COR-L47 (cell line): ENCODE data around the gene AGA.
A peak's percentile ranks its signal among the peaks of the same experiment; 100 is the strongest.

ENCODE experiments used
- DNase-seq: peaks from one replicate; lab custom pipeline; 2025; lab: John Stamatoyannopoulos, UW

The AGA gene

DNA sequence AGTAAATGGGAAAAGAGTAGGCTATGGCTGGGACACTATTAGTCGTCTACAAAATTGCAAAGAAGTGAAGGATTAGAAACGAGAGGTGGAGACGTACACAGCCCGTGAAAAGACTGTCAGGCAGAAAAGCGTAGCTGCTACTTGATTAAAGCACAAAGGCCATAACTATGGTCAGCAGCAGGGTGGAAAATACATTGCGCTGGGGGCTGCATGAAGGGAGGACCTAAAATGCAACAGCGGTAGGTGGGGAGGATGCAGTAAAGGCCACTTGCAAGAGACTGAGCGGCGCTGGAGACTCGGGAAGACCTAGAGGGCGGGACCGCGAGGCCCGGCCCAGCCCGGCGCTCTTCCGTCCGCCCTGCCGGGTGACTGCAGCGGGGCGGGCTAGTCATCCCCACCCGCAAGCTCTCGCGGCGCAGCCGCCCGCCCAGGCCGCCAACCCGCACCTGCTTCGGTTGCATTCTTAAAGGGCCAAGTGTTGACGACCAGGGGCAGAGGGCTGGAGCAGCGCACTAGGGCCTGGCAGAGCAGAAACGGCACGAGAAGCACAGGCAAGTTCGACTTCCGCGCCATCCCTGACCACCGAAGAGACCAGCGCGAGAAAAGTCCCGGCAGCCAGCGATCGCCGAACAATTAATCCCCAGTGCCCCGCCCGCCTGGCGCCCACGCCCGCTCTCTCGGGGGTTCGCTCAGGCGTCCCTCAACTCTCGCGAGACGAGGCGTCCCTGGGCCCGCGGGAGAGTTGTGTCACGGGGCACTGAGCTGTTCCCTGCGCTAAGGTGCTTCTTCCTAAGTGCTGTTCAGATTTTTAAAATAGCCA is at the start of gene AGA:
Gene AGA, minus strand, starts transcription at position 635 of the 820 bp plus-strand sequence. Its CDS starts 62 bp downstream, at position 573.
- DNase-seq, result peak; percentile 96

DNA sequence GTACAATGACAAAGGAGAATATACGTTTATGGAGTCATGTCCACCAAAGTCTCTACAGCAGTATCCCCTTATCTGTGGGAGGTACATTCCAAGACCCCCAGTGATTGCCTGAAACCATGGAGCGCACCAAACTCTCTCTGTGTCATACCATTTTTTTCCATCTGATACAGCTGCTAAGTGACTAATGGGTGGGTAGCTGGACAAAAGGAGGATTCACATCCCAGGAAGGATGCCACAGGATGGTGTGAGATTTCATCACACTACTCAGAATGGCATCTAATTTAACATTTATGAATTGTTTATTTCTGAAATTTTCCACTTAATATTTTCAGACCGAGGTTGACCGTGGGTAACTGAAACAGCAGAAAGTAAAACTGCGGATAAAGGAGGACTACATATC is 49.8 kb upstream of the AGA start:
- no peak for DNase-seq

GRCh38 chr4:177490769-177491168 is 48.5 kb upstream of the AGA start:
- no peak for DNase-seq

DNA sequence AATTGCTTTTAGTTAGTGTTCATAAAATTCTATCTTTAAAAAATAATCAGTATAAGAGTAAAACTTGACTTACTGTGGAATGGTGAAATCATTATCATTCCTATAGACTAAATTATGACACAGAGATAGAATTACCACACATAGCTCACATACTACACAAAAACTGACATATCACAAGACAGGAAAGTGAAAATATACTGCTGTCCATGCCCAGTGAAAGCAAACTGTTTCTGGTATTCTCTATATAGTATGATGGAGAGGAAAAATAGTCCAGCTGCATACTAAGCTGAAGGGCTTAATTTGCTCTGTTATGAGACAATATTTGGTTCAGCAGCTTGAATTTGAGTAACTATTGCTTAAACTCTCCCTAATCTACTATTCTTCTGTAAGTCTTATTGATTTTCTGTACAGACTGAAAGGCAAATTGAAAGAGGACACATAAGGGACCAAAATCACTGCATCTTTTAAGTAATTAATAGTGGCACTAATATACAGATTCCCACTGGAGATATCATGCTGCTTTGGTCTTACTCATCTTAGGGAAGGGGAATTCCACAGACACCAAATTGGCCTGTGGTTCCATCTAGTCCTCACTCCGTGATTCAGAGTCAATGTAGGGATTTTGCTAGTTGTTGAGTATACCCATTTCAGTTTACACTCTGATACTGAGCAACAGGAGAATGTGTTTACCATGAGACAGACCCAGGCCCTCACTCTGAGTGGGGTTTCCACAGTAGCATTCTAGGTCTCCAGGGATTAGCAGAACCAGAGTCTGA is 47.4 kb upstream of the AGA start:
- no peak for DNase-seq

DNA sequence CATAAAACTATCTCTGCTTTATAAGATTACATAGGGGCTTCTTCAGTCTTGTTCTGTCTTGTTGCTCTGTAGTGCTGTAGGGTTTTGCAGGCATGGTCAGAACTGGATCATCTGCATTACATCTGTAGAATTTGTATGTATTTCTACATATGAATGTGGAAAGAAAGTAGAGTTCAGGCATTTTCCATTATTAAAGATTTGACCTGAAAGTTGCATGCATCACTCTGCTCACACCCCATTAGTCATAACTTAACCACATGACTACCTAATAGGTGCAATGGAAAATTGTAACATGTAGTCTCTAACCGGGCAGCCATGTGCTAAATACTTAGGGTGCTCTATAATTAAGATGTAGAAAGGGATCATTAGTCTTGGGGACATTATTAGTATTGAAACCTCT is 45.7 kb upstream of the AGA start:
- DNase-seq, result no peak

- no peak for DNase-seq
Observed at GRCh38 chr4:177485528-177485927, 43.3 kb upstream of the AGA start.

DNA sequence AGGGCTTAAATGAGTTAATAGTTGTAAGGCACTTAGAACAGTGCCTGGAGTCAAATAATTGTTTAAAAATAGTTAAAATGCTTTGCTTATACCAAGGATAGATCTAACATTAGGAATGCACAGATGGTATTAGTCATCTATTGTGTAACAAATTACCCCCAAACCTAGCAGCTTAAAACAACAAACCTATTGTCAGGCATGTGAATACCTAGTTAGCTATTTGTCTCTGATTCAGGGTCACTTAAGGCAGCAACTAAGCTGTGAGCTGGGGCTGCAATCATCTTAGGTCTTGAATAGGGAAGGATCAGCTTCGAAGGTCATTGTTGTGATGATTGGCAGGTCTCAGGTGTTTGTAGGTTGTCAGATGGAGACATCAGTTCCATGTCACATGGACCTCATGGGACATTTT is 42.4 kb upstream of the AGA start:
- no peak for DNase-seq

DNA sequence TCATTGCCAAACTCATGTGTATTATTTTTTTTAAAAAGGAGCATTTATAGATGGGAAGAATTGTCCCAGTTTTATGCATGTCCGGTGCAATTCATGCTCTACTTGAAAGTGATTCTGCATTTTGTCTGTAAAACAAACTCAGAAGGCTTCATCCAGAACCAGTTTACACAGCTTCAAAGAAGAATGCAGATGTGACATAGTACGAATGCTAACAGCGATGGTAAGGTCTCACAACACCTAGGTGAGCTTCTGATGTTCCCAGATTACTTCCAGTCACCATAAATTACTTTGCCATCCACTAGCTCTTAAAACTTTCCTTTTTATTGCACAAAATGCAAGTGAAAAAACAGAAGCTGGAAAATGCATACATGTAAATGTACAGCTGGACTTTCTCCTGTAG is 41.5 kb upstream of the AGA start:
- DNase-seq, result no peak

DNA sequence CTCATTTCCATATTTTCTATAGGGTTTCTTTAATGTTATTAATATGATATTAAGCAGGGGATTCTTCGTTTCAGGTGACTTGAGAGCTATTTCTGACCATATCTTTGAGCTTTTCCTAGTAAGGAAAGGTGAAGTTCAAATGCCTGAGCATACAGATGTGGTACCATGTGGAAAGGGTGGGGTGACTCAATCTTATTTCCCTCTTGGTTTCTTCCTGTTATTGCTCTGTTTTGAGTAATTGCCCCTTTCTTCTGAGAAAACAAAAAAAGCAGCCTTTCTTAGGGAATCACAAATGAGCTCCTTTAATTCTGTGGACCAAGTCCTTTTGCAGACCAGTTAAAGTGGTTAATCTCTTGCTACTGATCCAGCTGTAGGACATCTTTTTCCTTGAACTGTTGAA is 41.0 kb upstream of the AGA start:
- no peak for DNase-seq

GRCh38 chr4:177482367-177482766 is 40.1 kb upstream of the AGA start:
- DNase-seq, result no peak

GRCh38 chr4:177480795-177481194 is 38.6 kb upstream of the AGA start:
- no peak for DNase-seq

- no peak for DNase-seq
Observed at GRCh38 chr4:177479063-177479462, 36.8 kb upstream of the AGA start.

DNA sequence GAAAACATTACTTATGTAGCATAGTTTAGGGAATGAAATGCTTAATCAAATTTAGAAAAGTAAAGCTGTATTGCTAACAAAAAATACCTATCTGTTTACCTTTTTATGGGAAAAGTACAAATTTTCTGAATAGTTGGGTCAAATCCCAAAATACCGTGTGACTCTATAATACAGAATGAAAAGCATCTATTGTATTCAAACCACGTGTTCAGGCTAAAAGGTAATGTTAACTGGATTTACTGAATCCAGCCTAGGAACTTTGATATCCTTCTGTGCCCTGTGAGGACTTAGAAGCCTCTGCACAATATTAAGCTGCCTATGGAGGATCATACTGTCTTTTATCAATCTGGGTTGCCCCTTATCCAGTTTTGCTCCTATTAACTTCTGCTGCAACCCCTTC is 36.3 kb upstream of the AGA start:
- DNase-seq, result no peak

GRCh38 chr4:177473991-177474390 is 31.8 kb upstream of the AGA start:
- DNase-seq, result no peak

GRCh38 chr4:177464026-177464425 is 21.8 kb upstream of the AGA start:
- no peak for DNase-seq

GRCh38 chr4:177461606-177462005 is 19.4 kb upstream of the AGA start:
- no peak for DNase-seq

DNA sequence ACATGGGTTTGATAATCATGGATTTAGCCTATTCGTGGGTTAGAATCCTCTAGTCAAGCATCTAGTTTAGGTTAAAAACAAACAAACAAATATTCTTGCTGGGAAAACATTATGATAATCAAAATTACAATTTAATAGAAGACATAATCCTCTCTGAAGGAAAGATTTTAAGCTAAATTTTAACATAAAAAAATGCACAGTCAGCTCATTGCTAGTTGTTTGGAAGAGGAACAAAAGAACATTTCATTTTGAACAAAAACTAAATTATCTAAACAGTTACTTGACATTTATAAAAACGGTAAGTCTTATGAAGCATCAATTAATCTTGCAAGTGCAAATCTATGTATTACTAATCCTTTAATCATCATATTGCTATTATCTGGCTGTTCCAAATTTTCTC is 18.2 kb upstream of the AGA start:
- no peak for DNase-seq

- peak; percentile 48 for DNase-seq
Observed at GRCh38 chr4:177455561-177455970, 13.3 kb upstream of the AGA start.

GRCh38 chr4:177453116-177453515 is 10.9 kb upstream of the AGA start:
- DNase-seq, result no peak

- no peak for DNase-seq
Observed at GRCh38 chr4:177451108-177451500, 8.9 kb upstream of the AGA start.

DNA sequence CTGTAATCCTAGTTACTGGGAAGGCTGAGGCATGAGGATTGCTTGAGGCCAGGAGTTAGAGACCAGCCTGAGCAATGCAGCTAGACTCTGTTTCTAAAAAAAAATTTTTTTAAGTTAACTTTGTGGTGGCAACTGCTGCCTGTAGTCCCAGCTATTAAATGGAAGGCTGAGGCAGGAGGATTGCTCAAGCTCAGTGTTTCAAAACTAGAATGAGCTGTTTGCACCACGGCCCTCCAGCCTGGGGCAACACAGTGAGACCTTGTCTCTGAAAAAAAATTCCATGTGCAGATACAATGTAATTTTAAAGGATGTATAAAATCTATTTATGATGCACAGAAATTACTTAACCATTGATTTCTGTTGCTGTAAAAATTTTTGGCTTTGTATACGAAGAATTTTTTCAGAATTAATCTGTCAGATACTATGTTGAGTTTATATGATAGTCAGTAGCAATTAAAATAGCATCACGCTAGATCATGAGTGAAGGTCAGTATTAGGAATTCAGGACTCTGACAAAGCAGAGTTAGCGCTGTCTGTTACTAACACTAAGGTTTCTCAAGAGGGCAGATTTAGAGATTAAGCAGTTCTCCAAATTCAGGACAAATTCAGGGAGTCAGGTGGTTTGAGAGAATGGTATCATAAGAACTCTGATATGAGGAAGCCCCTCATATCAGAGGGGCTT is 8.3 kb upstream of the AGA start:
- DNase-seq, result no peak

DNA sequence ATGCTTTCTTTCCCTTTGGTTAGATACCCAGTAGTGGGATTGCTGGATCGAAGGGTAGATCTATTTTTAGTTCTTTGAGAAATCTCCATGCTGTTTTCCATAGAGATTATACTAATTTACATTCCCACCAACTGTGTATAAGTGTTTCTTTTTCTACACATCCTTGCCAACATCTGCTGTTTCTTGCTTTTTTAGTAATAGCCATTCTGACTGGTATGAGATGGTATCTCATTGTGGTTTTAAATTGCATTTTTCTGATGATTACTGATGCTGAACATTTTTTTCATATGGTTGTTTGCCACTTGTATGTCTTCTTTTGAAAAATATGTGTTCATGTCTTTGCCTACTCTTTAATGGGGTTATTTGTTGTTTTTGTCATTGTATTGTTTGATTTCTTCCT is 6.6 kb upstream of the AGA start:
- DNase-seq, result no peak
